ENCODE measurements around the gene NUBP2. TPM values are rescaled to one million over a fixed set of nuclear protein-coding genes. Genes with fewer than 3 reads are reported as not detected.

Gene NUBP2
- total RNA-seq, 6 donors from 2014 or later = 53.2 to 85.6 (median 60.5) TPM

- Histone ChIP-seq H3K4me1 (peaks cover 11 to 27% (median 11%) of the 10 kb centered on the region in 4 donors), H3K27me3 (no peaks in the 10 kb centered on the region), H3K4me3 (no peak overlapping the region), H3K27ac (no peak overlapping the region), H3K36me3 (peaks cover 3 to 71% (median 43%) of the 10 kb centered on the region in 4 donors), H3K9me3 (no peaks in the 10 kb centered on the region)
- peak in 1 of 2 donors; percentile 72 for DNase-seq
- WGBS, 2 donors = 97 to 98% methylated on average over 11 to 41 of the region's 44 CpGs
- ATAC-seq (ENCODE audit: low FRiP score in 2 of 2) = no peak
- TF ChIP-seq POLR2A (IDR thresholded peaks at IDR 0.05) (no peak), POLR2AphosphoS5 (IDR thresholded peaks at IDR 0.05) (no peak), CTCF (IDR thresholded peaks at IDR 0.05) (no peak), EP300 (IDR thresholded peaks at IDR 0.05) (no peak)
Observed at GRCh38 chr16:1787322-1788094, 4.7 kb downstream of the NUBP2 start.

- no peak for TF ChIP-seq POLR2A (IDR thresholded peaks at IDR 0.05)
- TF ChIP-seq CTCF (IDR thresholded peaks at IDR 0.05) = no peak
- TF ChIP-seq POLR2AphosphoS5 (IDR thresholded peaks at IDR 0.05) = no peak
- TF ChIP-seq EP300 (IDR thresholded peaks at IDR 0.05) = no peak
- ATAC-seq (ENCODE audit: low FRiP score in 2 of 2) = no peak
- Histone ChIP-seq H3K4me1 (peaks cover 11 to 29% (median 11%) of the 10 kb centered on the region in 4 donors), H3K36me3 (peaks cover 3 to 71% (median 43%) of the 10 kb centered on the region in 4 donors), H3K27ac (no peak overlapping the region), H3K9me3 (no peaks in the 10 kb centered on the region), H3K27me3 (no peaks in the 10 kb centered on the region), H3K4me3 (no peak overlapping the region)
- DNase-seq = peak in 1 of 2 donors; percentile 79
- WGBS, 2 donors = 90 to 93% methylated on average over 30 to 34 of the region's 38 CpGs
Observed at GRCh38 chr16:1788095-1788707, 5.4 kb downstream of the NUBP2 start.

- TF ChIP-seq POLR2AphosphoS5 (IDR thresholded peaks at IDR 0.05) = no peak
- TF ChIP-seq POLR2A (IDR thresholded peaks at IDR 0.05) = no peak
- TF ChIP-seq EP300 (IDR thresholded peaks at IDR 0.05) = no peak
- no peak for TF ChIP-seq CTCF (IDR thresholded peaks at IDR 0.05)
- no peaks in the 10 kb centered on the region for H3K9me3 ChIP-seq
- H3K27me3 ChIP-seq = no peaks in the 10 kb centered on the region
- no peak for ATAC-seq (ENCODE audit: low FRiP score in 2 of 2)
- H3K4me1 ChIP-seq = peaks cover 8 to 29% (median 10%) of the 10 kb centered on the region in 4 donors
- 68 to 79% methylated on average over 6 to 19 of the region's 19 CpGs for WGBS, 2 donors
- peak; percentile 20 to 73 for DNase-seq
- H3K27ac ChIP-seq = no peak overlapping the region
- H3K36me3 ChIP-seq = peaks cover 3 to 71% (median 43%) of the 10 kb centered on the region in 4 donors
- H3K4me3 ChIP-seq = no peak overlapping the region
Observed at GRCh38 chr16:1788708-1789100, 5.9 kb downstream of the NUBP2 start.

GRCh38 chr16:1789643-1790045 is 6.9 kb downstream of the NUBP2 start:
- 84 to 97% methylated on average over 5 to 22 of the region's 25 CpGs for WGBS, 2 donors
- Histone ChIP-seq H3K9me3 (no peaks in the 10 kb centered on the region), H3K27ac (no peak overlapping the region), H3K4me1 (peaks cover 3 to 29% (median 7%) of the 10 kb centered on the region in 4 donors), H3K4me3 (no peak overlapping the region), H3K27me3 (no peaks in the 10 kb centered on the region), H3K36me3 (peaks cover 3 to 71% (median 43%) of the 10 kb centered on the region in 4 donors)
- DNase-seq (peak in 1 of 2 donors; percentile 79), ATAC-seq (ENCODE audit: low FRiP score in 2 of 2) (no peak)
- TF ChIP-seq POLR2AphosphoS5 (IDR thresholded peaks at IDR 0.05) = no peak
- no peak for TF ChIP-seq CTCF (IDR thresholded peaks at IDR 0.05)
- no peak for TF ChIP-seq EP300 (IDR thresholded peaks at IDR 0.05)
